ENCODE results near the gene SEMA4A.
"Not testable (repeated sequence)": the region's sequence is repeated elsewhere in the genome, so short reads cannot be mapped to it uniquely, and the experiment has no call there.

The SEMA4A gene

GRCh38 chr1:156119503-156120209 lies 33.7 kb upstream of the SEMA4A start:
- peak; percentile 70 for DNase-seq (ENCODE audit: low spot score)

DNA sequence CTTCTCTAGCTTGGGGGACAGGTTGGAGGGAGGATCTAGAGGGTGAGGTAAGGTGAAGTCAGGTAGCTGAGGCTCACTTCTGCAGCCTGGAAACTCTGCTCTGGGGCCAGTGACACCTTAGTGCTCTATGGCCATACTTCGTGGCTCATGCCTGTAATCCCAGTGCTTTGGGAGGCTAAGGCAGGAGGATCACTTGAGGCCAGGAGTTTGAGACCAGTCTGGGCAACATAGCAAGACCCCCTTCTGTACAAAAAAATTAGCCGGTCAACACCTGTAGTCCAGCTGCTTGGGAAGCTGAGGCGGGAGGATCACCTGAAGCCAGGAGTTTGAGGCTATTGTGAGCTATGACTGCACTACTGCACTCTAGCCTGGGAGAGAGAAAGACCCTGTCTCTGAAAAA lies 33.1 kb upstream of the SEMA4A start:
- DNase-seq (ENCODE audit: low spot score), result no peak

DNA sequence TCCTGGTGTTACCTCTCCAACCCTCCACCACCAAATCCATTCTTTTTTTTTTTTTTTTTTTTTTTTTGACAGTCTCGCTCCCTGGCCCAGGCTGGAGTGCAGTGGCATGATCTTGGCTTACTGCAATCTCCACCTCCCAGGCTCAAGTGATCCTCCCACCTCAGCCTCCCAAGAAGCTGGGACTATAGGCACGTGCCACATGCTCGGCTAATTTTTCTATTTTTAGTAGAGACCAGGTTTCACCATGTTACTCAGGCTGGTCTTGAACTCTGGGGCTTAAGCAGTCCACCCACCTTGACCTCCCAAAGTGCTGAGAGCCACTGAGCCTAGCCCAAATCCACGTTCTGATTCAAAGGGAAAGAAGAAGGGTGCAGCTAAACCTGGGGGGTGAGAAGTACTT lies 32.4 kb upstream of the SEMA4A start:
- not testable (repeated sequence) for DNase-seq (ENCODE audit: low spot score)

DNA sequence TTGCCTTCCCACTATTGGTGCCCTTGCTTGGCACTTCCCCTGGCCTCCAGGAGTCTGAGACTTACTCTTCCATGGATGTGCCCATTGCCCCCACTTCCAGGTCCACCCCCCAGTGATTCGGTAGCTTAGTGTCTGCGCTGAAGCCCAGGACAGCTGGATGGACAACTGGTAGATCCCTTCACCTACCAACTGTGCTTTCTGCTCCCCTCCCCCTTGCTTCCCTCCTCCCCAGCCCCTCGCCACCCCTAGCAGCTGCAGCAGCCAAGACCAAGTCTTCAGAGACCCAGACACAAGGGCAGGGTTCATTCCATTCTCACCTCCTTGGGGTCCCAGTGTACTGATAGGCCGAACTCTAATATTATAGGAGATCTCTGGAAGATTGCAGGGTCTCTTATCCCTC lies 31.9 kb upstream of the SEMA4A start:
- no peak for DNase-seq (ENCODE audit: low spot score)

DNA sequence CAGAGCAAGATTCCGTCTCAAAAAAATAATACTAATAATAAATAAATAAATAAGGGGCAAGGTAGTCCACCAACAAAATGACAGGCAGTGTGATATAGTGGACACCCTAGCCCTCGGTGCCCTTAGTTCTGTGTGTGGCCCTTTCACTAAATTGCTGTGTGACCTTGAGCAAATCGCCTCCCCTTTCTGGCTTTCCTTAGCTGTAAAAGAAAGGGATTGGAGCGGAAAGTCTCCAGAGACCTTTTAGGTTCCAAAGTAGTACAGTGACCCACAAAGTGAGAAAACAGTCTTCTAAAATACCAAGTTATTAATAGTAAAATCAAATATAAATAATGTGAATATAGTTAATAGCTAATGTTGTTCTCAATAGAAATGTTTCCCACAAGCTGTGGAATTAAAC lies 31.3 kb upstream of the SEMA4A start:
- no peak for DNase-seq (ENCODE audit: low spot score)

GRCh38 chr1:156122519-156123355 lies 30.6 kb upstream of the SEMA4A start:
- peak; percentile 94 for DNase-seq (ENCODE audit: low spot score)

DNA sequence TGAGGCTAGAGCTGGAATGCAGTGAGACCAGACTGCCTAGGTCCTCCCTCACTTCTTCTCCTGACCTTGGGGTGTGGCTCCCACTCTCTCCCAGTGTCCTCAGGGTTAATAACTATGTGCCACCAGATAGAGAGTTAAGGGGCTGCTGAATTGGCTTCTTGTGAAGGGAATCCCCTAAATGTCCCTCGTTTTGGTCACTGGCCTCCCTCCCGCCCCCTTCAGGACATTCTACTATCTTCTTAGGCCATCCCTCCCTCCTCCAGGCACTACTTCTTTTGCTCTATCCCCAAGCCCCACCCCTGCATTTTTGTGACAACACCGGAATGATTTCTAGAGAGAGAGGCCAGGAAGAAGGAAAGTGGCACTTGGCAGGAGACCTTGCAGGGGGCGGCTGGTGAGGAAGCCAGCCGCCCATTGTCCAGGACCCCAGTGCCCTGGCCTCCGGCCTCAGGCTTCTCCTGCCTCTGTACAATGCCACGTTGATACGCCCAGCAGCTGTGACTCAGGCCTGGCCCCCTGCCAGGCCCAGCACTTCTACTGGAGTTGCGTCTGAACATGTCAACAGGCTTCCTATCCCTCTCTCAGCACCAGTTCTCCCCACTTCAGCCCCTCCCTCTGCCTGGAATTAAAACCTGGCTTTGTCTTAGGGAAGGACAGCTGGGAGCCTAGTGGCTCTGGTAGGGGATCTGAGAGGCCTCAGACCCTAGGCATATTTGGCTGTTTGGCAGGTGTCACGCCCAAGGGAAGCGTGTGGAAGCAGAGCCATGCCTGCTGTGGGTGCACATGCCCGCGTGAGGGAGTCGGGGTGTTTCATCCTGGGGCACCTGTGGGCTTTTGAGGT lies 29.8 kb upstream of the SEMA4A start:
- peak; percentile 100 for DNase-seq (ENCODE audit: low spot score)

GRCh38 chr1:156124557-156125483 lies 28.6 kb upstream of the SEMA4A start:
- DNase-seq (ENCODE audit: low spot score), result no peak

GRCh38 chr1:156125544-156125943 lies 27.8 kb upstream of the SEMA4A start:
- DNase-seq (ENCODE audit: low spot score), result not testable (repeated sequence)

GRCh38 chr1:156126043-156126629 lies 27.2 kb upstream of the SEMA4A start:
- DNase-seq (ENCODE audit: low spot score), result peak; percentile 98

GRCh38 chr1:156126630-156127534 lies 26.5 kb upstream of the SEMA4A start:
- no peak for DNase-seq (ENCODE audit: low spot score)

DNA sequence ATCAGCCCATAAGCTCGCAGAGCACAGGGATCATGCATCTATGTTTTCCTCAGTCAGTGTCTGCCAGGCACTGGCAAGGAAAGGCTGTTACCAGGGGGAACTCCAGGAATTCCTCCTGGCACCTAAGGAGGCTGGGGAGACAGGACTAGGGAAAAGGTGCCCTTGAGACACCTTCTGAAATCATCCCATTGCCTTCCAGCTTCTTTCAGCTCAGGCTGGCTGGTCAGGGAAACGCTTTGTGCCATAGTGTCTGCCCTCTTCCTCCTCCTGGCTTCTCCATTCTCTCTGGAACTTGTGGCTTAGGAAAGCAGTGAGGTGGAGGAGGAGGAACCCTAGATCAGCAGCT lies 25.1 kb upstream of the SEMA4A start:
- no peak for DNase-seq (ENCODE audit: low spot score)

DNA sequence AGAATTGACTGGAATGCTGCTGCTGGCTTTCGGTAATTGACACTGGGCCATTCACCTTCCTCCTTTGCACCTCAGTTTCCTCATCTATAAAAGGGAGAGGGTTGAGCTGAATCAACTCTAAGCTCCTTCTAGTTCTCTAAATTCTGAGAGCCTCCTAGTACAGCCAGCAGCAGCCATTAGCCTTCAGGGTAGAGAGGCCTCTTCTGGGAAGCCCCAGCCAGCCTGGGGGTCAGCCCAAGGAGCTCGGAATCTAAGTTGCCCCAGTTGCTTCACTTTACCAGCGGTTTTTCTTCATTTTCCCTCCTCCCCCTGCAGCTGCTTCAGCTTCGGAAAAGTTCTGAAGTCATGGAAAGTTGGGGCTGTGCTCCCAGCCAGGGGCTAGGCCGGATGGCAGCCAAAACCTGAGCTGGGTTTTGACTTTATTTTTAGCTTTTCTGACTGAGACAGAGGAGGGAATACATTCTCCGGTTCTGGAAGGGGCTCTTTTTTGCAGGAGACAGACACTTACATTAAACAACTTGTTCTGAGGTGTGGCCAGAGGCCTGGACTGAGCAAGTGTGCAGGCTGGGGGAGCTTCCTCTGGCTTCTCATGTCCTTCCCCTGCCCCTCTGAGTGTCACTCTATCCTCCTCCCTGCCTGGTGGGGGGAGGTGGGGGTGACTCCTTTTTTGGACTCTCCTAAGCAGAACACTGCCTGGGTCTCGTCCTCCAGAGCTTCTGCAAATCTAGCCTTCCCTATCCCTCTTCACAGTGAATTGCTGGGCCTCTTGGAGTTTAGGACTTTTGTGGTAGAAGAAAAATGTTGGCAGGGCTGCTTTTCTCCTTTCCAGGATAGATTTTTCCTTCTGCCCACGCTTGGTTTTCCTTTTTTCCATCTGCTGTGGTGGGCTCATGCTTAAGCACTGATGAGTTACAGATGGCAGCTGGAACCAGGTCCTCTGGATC lies 24.5 kb upstream of the SEMA4A start:
- DNase-seq (ENCODE audit: low spot score), result no peak

- peak; percentile 96 for DNase-seq (ENCODE audit: low spot score)
Measured at GRCh38 chr1:156129687-156130577, 23.5 kb upstream of the SEMA4A start.

DNA sequence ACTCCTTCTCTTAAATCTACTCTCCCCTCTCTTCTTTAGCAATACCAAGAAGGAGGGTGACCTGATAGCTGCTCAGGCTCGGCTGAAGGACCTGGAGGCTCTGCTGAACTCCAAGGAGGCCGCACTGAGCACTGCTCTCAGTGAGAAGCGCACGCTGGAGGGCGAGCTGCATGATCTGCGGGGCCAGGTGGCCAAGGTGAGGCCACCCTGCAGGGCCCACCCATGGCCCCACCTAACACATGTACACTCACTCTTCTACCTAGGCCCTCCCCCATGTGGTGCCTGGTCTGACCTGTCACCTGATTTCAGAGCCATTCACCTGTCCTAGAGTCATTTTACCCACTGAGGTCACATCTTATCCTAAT lies 22.8 kb upstream of the SEMA4A start:
- DNase-seq (ENCODE audit: low spot score), result no peak

GRCh38 chr1:156134716-156135435 lies 18.5 kb upstream of the SEMA4A start:
- no peak for DNase-seq (ENCODE audit: low spot score)
